ENCODE results near the gene DNER. TPM values are rescaled to one million over a fixed set of nuclear protein-coding genes. Genes with fewer than 3 reads are reported as not detected.
A peak's percentile ranks its signal among the peaks of the same experiment; 100 is the strongest.

DNER gene
- total and polyA plus RNA-seq, 2 donors from 2014 or later: 16.5 to 21.9 TPM

GRCh38 chr2:229714736-229715541 lies 584 bp upstream of the DNER start:
- peak; percentile 15 for TF ChIP-seq CTCF (IDR thresholded peaks at IDR 0.05; ENCODE audit: borderline replicate concordance, extremely low read depth, insufficient read depth)

GRCh38 chr2:229713371-229714079 lies 830 bp downstream of the DNER start:
- peak overlapping the region in 2 of 3 donors; percentile 29 to 40 for H3K4me3 ChIP-seq (ENCODE audit: low read length in 3 of 3)
- no peaks in the 10 kb centered on the region for H3K36me3 ChIP-seq (ENCODE audit: control insufficient read depth in 2 of 3, insufficient read depth in 3 of 3, low read length in 3 of 3)
- peaks cover 11% of the 10 kb centered on the region for H3K27me3 ChIP-seq (ENCODE audit: control insufficient read depth, insufficient read depth, low read length)
- H3K27ac ChIP-seq (ENCODE audit: low read depth in 2 of 2, low read length in 2 of 2): peak overlapping the region in 1 of 2 donors; percentile 6
- no peak for TF ChIP-seq CTCF (IDR thresholded peaks at IDR 0.05; ENCODE audit: borderline replicate concordance, extremely low read depth, insufficient read depth)
- no peaks in the 10 kb centered on the region for H3K9me3 ChIP-seq (ENCODE audit: control insufficient read depth in 2 of 3, insufficient read depth in 1 of 3, low read length in 3 of 3)
- DNase-seq (peak; percentile 64 to 75 (median 74)), FAIRE-seq (no peak)
- H3K9ac ChIP-seq (ENCODE audit: low read length in 3 of 3): no peak overlapping the region
- intact Hi-C loops (cut with DNase I): no loop called here
- peaks cover 0 to 5% (median 0%) of the 10 kb centered on the region in 3 donors for H3K4me1 ChIP-seq (ENCODE audit: control insufficient read depth in 2 of 3, insufficient read depth in 2 of 3, low read depth in 1 of 3, low read length in 3 of 3)

More at GRCh38 chr2:229714736-229715541, 584 bp upstream of the DNER start:
- Histone ChIP-seq H3K9me3 (ENCODE audit: control insufficient read depth in 2 of 3, insufficient read depth in 1 of 3, low read length in 3 of 3) (no peaks in the 10 kb centered on the region), H3K9ac (ENCODE audit: low read length in 3 of 3) (no peak overlapping the region), H3K27me3 (ENCODE audit: control insufficient read depth, insufficient read depth, low read length) (peaks cover 11% of the 10 kb centered on the region), H3K36me3 (ENCODE audit: control insufficient read depth in 2 of 3, insufficient read depth in 3 of 3, low read length in 3 of 3) (no peaks in the 10 kb centered on the region), H3K4me3 (ENCODE audit: low read length in 3 of 3) (peak overlapping the region in 1 of 3 donors; percentile 26), H3K27ac (ENCODE audit: low read depth in 2 of 2, low read length in 2 of 2) (no peak overlapping the region), H3K4me1 (ENCODE audit: control insufficient read depth in 2 of 3, insufficient read depth in 2 of 3, low read depth in 1 of 3, low read length in 3 of 3) (peaks cover 0 to 5% (median 0%) of the 10 kb centered on the region in 3 donors)
- no peak for FAIRE-seq
- DNase-seq: peak; percentile 77 to 84 (median 82)
- intact Hi-C loops (cut with DNase I): no loop called here

- no peak for TF ChIP-seq CTCF (IDR thresholded peaks at IDR 0.05; ENCODE audit: borderline replicate concordance, extremely low read depth, insufficient read depth)
- no peaks in the 10 kb centered on the region for H3K36me3 ChIP-seq (ENCODE audit: control insufficient read depth in 2 of 3, insufficient read depth in 3 of 3, low read length in 3 of 3)
- DNase-seq (no peak), FAIRE-seq (no peak)
- no peak overlapping the region for H3K9ac ChIP-seq (ENCODE audit: low read length in 3 of 3)
- peaks cover 11% of the 10 kb centered on the region for H3K27me3 ChIP-seq (ENCODE audit: control insufficient read depth, insufficient read depth, low read length)
- intact Hi-C loops (cut with DNase I): no loop called here
- no peak overlapping the region for H3K27ac ChIP-seq (ENCODE audit: low read depth in 2 of 2, low read length in 2 of 2)
- H3K4me1 ChIP-seq (ENCODE audit: control insufficient read depth in 2 of 3, insufficient read depth in 2 of 3, low read depth in 1 of 3, low read length in 3 of 3): peaks cover 0 to 5% (median 0%) of the 10 kb centered on the region in 3 donors
- H3K4me3 ChIP-seq (ENCODE audit: low read length in 3 of 3): no peak overlapping the region
- no peaks in the 10 kb centered on the region for H3K9me3 ChIP-seq (ENCODE audit: control insufficient read depth in 2 of 3, insufficient read depth in 1 of 3, low read length in 3 of 3)
Measured at GRCh38 chr2:229712136-229712535, 2.2 kb downstream of the DNER start.

Data from kidney (tissue), 14 donors.